NCI-H524 treated with DMSO at 0.1 percent for 48 hours (cell line): Measurements from ENCODE around the gene ADAT3.

Source experiments
- DNase-seq: peaks from one replicate; lab custom pipeline; 2025; lab: John Stamatoyannopoulos, UW

ADAT3 gene

DNA sequence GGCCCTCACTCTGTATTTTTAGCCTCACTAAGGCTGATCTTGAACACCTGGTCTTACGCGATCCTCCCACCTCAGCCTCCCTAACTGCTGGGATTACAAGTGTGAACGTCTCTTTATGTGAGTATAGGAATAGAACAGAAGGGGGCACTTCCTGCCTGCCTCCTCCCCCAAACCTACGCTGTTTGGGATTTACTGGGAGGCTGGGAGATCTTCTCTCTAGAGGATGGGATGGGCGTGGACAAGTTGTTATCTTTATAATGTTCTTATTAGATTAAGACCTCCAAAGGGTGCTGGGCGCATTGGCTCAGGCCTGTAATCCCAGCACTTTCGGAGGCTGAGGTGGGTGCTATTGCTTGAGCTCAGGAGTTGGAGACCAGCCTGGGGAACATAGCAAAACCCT, 32.9 kb downstream of the ADAT3 start:
- no peak for DNase-seq

GRCh38 chr19:1941146-1942077, 36.2 kb downstream of the ADAT3 start, which contains the start of gene CSNK1G2:
TSS of gene CSNK1G2 (plus strand) at chr19:1941172. CDS start at chr19:1969773, 28,601 bp downstream.
- DNase-seq = no peak

DNA sequence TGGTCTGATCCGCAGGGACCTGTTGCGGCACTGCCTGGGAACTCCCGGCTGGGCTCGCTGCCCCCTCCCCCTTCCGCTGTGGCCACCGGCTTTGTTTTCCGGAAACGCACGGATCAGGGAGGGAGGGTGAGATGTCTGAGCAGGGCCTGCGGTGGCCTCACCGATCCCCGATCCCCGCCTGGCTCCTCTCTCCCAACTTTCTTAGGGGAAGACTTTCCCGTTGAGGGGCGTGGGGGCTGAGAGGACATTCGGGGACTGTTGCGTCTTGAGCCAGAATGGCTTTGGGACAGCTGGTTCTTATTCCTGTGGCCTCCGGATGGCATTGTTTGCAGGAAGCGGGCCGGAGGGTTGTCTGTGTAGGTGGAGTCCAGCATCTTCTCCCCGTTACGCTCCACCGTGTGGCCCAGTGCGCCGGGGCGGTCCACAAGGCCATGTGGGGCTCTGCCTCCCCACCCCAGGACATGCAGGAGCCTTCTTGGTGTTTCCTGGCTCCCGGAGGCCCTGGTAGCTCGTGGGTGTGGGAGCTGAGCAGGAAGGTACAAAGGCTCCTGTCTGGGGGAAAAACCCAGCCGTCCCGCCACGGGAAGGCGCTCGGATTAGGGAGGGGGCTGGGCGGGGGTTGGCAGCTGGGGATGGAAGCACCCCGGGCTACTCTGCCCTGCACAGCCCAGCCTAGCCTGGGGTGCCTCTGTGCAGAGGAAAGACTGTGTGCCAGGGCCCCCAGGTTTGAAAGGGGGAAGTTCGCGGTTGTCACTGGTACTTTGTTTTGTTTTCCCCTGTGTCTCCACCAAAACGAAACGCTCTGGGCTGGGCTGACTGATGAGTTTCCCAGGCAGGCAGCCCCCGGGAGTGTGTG, 37.1 kb downstream of the ADAT3 start:
- DNase-seq = no peak

DNA sequence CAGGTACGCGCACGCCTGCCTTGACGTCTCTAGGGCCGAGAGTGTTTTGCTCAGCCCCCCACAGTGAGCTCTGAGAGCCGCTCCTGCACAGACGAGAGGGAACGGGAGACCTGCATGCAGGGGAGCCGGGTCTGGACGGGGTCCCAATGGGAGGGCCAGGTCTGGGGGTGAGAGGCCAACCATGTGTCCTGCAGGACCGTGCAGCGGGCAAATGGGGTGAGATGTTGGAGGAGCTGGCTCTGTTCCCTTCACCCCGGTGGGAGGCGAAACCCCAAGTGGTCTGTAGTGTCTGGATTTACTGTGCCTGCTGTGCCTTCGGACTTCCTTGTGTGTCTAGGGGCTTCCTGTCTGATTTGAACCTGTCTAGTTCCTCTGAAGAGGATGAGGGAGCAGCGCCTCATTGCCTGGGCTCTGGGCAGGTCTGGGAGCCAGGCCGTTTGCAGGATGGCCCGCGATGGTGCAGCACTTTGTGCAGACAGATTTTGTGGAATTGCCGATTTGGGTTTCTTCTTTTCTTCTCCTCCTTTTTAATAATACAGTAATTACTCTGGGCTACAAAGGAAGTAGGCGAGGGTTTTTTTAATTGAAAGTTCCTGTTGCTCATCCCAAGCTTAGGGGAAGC, 37.8 kb downstream of the ADAT3 start:
- no peak for DNase-seq

DNA sequence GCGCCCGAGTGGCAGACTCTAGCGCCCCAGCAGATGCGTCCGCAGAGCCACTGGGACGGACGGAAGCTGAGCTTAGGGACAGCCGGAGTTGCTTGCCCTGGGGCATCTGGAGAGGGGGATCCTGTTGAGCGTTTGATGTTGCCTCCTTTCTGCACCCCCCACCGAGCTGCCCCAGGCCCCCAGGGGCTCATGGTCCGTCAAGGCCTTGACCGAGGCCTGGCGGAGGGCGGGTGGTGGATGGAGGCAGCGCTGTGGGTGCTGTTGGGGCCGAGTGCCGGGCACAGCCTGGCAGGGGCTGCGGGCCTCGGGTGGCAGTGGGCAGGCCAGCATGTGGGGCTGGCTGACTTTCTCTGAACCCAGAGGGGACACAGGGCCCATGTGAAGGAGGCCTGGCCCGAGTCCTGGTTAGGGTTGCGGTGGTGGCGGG, 38.5 kb downstream of the ADAT3 start:
- DNase-seq = no peak

GRCh38 chr19:1944088-1944915, 39.1 kb downstream of the ADAT3 start:
- no peak for DNase-seq

DNA sequence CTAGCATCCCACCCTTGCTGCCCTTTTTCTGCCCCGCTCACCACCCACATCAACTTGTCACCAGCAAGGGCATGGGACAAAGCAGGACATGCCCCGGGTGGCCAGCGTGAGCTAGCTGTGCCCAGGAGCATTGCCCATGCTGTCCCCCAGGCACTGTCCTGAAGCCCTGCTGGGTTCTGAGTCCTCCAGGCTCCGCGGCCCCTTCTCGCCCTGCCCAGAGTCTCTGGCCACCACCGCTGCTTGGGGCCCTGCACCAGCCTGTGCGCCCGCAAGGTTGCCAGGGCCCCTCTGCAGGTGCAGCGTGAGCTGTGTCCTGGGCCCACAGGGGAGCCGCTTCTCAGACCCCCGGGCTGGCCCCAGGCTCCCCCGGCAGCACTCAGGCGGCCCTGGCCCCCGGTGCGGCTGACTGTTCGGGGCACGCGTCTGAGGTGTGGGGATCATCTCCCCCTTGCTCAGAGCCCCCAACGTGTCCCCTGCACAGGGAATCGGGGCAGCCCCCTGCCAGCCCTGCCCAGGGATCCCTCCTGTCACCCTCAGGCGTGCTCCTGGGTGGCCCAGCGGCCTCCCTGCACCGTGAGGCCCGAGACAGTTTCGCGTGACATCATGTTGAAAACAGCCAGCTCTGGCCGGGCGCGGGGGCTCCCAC, 39.8 kb downstream of the ADAT3 start:
- no peak for DNase-seq

DNA sequence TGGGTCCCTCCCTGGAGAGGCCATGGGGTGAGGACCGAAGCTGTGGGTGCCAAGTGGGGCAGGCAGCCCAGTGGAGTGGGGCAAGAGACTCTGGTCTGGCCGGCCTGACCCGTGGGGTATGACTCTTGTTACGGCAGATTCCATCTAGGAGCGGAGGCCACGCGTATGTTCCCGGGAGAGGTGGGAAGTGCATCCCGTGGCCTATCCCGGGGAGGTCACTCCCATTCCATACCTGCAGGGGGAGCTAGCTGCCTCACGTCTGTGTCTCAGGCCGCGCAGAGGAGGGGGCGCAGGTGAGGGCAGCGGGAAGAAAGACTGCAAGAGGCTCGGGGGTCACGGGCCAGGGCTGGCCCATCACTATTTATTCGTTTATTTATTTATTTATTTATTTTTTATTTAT, 40.7 kb downstream of the ADAT3 start:
- no peak for DNase-seq

- no peak for DNase-seq
Observed at GRCh38 chr19:1947651-1948209, 42.5 kb downstream of the ADAT3 start.

- DNase-seq = no peak
Observed at GRCh38 chr19:1949304-1950101, 44.3 kb downstream of the ADAT3 start.

DNA sequence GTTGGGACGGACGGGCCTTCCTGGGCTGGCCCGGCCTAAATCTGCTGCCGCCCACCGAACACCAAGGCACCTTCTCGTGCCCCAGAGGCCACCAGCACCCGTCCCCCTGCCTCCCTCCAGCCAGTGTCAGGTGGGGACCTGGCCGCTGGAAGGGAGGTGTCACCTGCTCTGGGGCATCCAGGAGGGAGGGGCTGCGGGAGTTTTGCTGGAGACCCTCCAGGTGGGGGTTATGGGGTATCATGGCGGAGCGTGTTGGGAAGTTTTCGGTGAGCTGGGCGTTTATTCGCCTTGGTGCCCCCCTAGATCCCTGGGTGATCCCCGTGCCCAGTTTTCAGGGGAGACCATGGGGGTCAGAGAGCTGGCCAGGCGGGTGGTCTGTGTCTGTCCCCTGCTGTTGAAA, 45.4 kb downstream of the ADAT3 start:
- DNase-seq = no peak

- no peak for DNase-seq
Observed at GRCh38 chr19:1952635-1953034, 47.4 kb downstream of the ADAT3 start.

DNA sequence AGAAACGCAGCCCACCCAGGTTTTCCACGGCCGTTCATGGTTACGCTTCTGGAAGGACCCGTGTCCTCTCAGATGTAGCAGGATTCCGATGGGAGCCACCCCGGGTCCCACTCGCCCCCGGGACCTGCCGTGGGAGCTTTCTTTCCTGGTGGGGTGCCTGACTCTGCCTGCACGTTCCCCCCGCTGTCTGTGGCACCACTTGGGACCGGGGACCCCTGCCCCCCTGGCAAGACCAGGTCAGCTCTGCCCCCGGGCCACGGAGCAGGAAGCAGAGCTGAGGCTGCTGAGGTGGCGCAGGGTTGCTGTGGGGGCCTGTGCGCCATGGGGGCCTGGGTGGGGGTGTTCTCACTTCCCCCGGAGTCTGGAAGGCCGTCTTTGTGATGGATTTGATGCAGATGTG, 47.8 kb downstream of the ADAT3 start:
- no peak for DNase-seq

DNA sequence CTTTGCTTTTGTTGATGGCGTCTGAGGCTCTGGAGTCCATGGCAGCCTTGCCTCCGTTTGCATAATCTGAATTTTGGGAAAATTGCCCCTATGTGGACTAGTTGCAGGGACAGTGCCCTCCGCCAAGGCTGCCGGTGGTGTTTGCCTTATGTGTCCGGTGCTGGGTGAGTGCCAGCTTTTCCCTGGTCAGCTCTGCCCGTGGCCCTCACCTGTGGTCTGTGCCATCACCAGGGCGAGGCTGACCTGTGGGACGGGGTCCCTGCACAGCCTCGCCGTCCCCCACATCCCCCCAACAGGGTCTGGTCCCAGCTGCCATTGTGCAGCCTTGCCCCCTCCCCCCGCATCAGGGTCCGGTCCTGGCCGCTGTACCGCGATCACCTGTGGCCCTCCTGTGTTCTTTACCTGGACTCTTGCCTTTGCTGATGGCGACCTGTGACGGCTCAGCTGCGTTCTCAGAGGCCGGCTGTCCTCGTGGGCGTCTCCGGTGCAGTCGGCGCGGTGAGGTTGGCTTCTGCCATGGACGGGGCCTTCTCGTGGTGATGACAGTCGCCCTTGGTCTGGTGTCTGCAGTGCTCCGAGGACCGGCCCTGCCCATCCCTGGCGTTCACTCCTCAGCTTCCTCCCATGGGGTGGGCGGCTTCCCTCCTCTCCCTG, 48.4 kb downstream of the ADAT3 start:
- DNase-seq = no peak

GRCh38 chr19:1954532-1954933, 49.3 kb downstream of the ADAT3 start:
- no peak for DNase-seq

- no peak for DNase-seq
Observed at GRCh38 chr19:1955171-1956121, 50.2 kb downstream of the ADAT3 start.

- no peak for DNase-seq
Observed at GRCh38 chr19:1956122-1956494, 50.9 kb downstream of the ADAT3 start.

- DNase-seq = no peak
Observed at GRCh38 chr19:1956868-1957492, 51.8 kb downstream of the ADAT3 start.
